ENCODE measurements around the gene LY6G5B. TPM values are rescaled to one million over a fixed set of nuclear protein-coding genes. Genes with fewer than 3 reads are reported as not detected.
A peak's percentile ranks its signal among the peaks of the same experiment; 100 is the strongest.

LY6G5B gene
- total RNA-seq, 1 donor from 2014 or later: 24.8 TPM

DNA sequence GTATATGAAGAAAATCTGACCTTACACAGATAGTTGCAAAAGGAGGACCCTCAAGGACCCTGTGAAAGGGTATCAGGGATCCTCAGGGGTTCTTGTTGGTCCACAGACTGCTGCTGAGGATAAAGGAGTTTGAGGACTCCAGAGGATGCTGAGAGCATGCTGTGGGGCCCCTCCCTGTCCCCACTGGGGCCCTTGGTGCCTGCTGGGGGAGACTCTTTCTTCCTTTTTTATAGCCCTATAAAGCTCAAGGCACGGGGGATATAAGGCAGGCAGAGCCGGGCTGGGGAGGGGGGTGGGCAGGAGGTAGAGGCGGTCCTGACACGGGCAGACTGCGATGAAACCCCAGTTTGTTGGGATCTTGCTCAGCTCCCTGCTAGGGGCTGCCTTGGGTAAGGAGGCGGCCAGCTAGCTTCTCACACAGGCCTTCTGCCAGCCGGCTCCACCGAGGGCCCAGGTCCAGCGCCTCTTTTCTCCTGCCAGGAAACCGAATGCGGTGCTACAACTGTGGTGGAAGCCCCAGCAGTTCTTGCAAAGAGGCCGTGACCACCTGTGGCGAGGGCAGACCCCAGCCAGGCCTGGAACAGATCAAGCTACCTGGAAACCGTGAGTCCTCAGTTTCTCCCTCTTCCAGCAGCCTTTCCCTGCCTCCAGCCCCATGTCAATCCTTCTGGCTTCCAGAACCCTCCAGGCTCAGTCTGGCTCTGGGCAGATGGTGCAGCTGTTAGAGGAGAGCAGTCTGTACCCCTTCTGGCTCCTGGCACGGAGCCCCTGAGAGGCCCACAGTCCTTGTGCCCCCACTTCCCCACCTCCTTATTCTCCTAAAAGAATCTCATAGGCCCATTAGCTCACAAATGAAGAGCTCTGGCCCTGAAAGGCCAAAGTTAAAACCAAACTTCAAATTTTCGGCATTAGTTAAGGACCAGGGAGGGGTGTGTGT is 45.5 kb downstream of the LY6G5B start, which contains the start of gene LY6G6D:
TSS of gene LY6G6D (plus strand) at position 327 of the 937 bp plus-strand sequence. CDS start at position 335, 8 bp downstream.
- Mint-ChIP-seq H3K36me3 (ENCODE audit: insufficient read depth) (no peaks in the 10 kb centered on the region), H3K27ac (peak within 1 kb of the TSS; percentile 88), H3K4me1 (ENCODE audit: low read depth) (peaks cover 32% of the 10 kb centered on the region), H3K27me3 (peaks cover 11% of the 10 kb centered on the region), H3K4me3 (ENCODE audit: low read depth) (no peak within 1 kb of the TSS), H3K9me3 (ENCODE audit: low read depth) (no peaks in the 10 kb centered on the region)
- TF ChIP-seq, protein P1, sequence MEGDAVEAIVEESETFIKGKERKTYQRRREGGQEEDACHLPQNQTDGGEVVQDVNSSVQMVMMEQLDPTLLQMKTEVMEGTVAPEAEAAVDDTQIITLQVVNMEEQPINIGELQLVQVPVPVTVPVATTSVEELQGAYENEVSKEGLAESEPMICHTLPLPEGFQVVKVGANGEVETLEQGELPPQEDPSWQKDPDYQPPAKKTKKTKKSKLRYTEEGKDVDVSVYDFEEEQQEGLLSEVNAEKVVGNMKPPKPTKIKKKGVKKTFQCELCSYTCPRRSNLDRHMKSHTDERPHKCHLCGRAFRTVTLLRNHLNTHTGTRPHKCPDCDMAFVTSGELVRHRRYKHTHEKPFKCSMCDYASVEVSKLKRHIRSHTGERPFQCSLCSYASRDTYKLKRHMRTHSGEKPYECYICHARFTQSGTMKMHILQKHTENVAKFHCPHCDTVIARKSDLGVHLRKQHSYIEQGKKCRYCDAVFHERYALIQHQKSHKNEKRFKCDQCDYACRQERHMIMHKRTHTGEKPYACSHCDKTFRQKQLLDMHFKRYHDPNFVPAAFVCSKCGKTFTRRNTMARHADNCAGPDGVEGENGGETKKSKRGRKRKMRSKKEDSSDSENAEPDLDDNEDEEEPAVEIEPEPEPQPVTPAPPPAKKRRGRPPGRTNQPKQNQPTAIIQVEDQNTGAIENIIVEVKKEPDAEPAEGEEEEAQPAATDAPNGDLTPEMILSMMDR (IDR thresholded peaks at IDR 0.05; ENCODE audit: unreplicated experiment): no peak
- DNase-seq (ENCODE audit: low spot score, unreplicated experiment): no peak

DNA sequence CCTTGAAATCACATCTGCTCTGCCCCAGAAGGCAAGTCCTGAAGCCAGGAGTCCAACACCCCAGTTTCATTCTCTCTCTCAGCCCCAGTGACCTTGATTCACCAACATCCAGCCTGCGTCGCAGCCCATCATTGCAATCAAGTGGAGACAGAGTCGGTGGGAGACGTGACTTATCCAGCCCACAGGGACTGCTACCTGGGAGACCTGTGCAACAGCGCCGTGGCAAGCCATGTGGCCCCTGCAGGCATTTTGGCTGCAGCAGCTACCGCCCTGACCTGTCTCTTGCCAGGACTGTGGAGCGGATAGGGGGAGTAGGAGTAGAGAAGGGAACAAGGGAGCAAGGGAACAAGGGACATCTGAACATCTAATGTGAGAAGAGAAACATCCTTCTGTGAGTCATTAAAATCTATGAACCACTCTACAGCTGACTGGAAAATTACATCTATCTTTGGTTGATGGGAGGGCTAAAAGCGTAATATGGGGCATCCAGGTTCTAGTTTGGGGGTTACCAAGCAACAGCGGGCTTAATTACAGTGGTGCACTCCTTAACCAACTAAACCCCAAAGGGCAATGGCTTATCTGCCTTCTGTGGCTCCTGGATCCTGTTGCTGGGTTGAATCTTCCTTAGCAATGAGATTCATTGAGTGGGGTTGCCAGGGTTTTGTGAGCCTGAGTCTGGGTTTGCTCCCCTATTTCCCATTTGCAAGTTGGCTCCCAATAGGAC is 47.9 kb downstream of the LY6G5B start:
- Mint-ChIP-seq H3K9me3 (ENCODE audit: low read depth) (no peaks in the 10 kb centered on the region), H3K4me1 (ENCODE audit: low read depth) (peaks cover 30% of the 10 kb centered on the region), H3K4me3 (ENCODE audit: low read depth) (no peak overlapping the region), H3K36me3 (ENCODE audit: insufficient read depth) (no peaks in the 10 kb centered on the region), H3K27ac (no peak overlapping the region), H3K27me3 (peaks cover 5% of the 10 kb centered on the region)
- DNase-seq (ENCODE audit: low spot score, unreplicated experiment): peak; percentile 34
- TF ChIP-seq, protein P1 (IDR thresholded peaks at IDR 0.05; ENCODE audit: unreplicated experiment): peak; percentile 57

DNA sequence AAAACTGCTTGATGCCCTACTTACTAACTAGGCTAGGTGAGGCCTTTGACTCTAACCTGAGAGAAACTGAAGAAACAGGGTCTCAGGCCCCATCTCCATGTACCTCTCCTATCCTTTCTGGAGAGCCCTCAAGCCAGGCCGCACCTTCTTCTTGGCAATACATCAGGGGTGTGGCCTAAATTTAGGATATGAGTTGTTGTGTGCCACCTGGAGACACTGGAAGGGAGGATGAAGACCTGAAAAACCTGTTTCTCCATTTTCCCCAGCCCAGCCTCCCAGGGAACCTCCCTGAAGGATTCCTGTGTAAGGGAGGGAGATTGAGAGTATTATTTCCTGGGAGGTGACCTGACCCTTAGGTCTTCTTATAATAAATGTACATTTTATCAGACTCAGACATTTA is 48.5 kb downstream of the LY6G5B start:
- DNase-seq (ENCODE audit: low spot score, unreplicated experiment): no peak
- peaks cover 26% of the 10 kb centered on the region for H3K4me1 Mint-ChIP-seq (ENCODE audit: low read depth)
- peaks cover under 1% of the 10 kb centered on the region for H3K27me3 Mint-ChIP-seq
- no peaks in the 10 kb centered on the region for H3K36me3 Mint-ChIP-seq (ENCODE audit: insufficient read depth)
- H3K4me3 Mint-ChIP-seq (ENCODE audit: low read depth): no peak overlapping the region
- H3K9me3 Mint-ChIP-seq (ENCODE audit: low read depth): no peaks in the 10 kb centered on the region
- TF ChIP-seq, protein P1 (IDR thresholded peaks at IDR 0.05; ENCODE audit: unreplicated experiment): no peak
- H3K27ac Mint-ChIP-seq: peak overlapping the region; percentile 65

DNA sequence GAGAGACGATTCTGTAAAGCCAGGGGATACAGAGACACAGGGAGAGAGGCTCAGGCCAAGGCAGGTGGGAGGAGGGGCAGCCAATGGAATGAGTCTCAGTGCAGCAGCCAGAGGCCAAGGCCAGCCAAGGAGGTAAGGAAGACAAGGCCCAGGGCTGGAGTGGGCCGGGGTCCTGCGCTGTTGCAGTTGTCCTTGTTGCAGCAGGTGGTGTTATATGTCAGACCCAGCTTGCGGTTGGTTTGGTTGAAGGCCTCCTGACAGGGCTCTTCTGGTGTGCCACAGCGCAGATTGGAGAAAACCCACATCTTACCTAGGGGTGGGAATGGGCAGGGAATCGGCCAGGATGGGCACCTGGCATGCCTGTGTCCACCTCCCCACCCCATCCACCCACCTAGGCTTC is 49.2 kb downstream of the LY6G5B start:
- H3K27ac Mint-ChIP-seq: peak overlapping the region; percentile 65
- H3K27me3 Mint-ChIP-seq: no peaks in the 10 kb centered on the region
- no peak for DNase-seq (ENCODE audit: low spot score, unreplicated experiment)
- H3K9me3 Mint-ChIP-seq (ENCODE audit: low read depth): no peaks in the 10 kb centered on the region
- no peak overlapping the region for H3K4me3 Mint-ChIP-seq (ENCODE audit: low read depth)
- peaks cover 22% of the 10 kb centered on the region for H3K4me1 Mint-ChIP-seq (ENCODE audit: low read depth)
- H3K36me3 Mint-ChIP-seq (ENCODE audit: insufficient read depth): peaks cover under 1% of the 10 kb centered on the region
- TF ChIP-seq, protein P1 (IDR thresholded peaks at IDR 0.05; ENCODE audit: unreplicated experiment): no peak

DNA sequence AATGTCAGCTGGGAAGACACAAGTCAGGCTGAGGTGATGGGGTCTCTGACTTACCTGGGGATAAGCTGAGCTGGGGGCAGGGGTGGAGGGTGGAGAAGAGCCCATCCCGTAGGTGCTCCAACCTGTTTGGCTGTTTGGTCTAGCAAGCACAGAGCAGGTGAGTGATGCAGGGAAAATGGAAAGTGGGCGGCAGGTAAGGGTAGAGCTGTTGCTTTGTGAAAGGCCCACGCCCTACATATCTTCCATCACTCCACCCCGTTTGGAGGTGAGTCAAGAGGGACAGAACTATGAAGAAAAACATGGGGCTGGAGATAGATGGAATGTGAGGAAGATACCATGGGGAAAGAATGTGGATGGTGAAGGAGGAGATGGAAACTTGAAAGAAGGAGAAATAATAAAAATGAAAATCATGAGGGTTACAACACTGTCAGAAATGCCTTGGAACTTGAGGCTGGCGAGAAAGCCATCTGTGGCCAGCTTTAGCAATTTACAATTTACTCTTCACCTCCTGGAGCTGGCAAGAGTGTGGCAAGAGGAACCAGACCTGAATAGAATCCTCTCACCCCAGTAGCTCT is 50.5 kb downstream of the LY6G5B start:
- Mint-ChIP-seq H3K9me3 (ENCODE audit: low read depth) (no peaks in the 10 kb centered on the region), H3K36me3 (ENCODE audit: insufficient read depth) (peaks cover 7% of the 10 kb centered on the region), H3K4me1 (ENCODE audit: low read depth) (peaks cover 17% of the 10 kb centered on the region), H3K27ac (no peak overlapping the region), H3K4me3 (ENCODE audit: low read depth) (no peak overlapping the region), H3K27me3 (no peaks in the 10 kb centered on the region)
- TF ChIP-seq, protein P1 (IDR thresholded peaks at IDR 0.05; ENCODE audit: unreplicated experiment): no peak
- DNase-seq (ENCODE audit: low spot score, unreplicated experiment): no peak
